Measurements from ENCODE around the gene ABCC6.
"Not testable (repeated sequence)": the region's sequence is repeated elsewhere in the genome, so short reads cannot be mapped to it uniquely, and the experiment has no call there.

Gene ABCC6

DNA sequence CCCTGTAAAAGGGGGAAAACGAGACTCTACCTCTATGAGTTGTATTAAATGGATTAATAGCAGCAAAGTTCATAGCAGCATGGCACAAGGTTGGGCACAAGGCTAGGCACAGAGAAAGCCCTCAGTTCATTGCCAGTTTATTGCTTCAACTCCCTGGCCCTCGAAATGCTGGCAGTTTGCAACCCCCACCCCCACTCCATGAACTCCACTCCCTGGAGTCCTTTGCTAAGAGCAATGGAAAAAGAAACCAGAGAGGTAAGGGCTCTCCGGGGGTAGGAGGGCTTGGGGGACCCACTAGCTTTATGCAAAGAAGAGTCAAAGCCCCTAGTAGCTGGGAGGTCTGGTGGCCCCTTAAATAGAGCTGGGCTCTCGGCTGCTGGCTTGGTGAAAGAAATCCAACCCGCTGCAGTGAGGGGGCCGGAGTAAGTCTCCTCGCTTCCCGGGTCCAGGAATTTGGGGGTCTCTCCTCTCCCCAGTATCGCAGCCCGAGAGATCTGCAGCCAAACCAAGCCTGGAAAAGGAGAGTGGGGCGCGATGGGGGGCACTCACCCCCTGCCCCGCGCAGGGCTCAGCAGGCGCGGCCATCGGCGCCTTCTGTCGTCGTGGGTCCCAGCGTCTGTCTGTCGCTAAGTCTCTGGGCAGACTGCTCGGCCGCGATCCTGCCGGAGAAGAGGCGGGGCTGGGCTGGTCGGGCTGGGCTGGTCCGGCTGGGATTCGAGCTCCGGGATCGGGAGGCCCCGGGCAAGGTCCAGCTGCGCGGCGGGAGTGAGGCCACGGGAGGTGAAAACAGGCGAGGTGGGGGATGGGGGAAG, at the start of gene ABCC6:
TSS of gene ABCC6 (minus strand) at position 645 of the 812 bp plus-strand sequence. CDS start at position 585, 60 bp downstream.
- H3K4me3 ChIP-seq (ENCODE audit: low read depth, low read length); DNase-seq (ENCODE audit: low read depth): not testable (repeated sequence)

- not testable (repeated sequence) for H3K4me3 ChIP-seq (ENCODE audit: low read depth, low read length); DNase-seq (ENCODE audit: low read depth)
Observed at GRCh38 chr16:16272573-16273221, 49.4 kb upstream of the ABCC6 start.

DNA sequence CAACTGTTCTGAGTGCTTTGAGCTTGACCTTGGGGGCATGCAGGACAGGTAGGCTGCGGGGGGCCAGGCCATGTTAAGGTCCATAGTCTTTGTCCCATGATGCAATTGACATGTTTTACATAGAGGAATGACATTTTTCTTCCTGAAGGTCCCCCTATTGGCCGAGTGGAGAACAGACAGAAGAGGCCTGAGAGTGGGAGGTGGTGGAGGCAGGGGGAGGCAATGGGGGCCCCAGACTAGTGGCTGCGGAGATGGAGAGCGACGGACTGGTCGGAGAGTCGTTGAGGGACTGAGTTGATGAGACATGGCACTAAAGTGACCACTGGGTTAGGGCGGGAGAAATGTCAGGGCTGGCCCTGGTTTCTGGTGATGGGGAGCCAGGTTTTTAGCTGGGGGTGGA, 48.4 kb upstream of the ABCC6 start:
- DNase-seq (ENCODE audit: low read depth); H3K4me3 ChIP-seq (ENCODE audit: low read depth, low read length): not testable (repeated sequence)

- not testable (repeated sequence) for H3K4me3 ChIP-seq (ENCODE audit: low read depth, low read length); DNase-seq (ENCODE audit: low read depth)
Observed at GRCh38 chr16:16268185-16268808, 45.0 kb upstream of the ABCC6 start.

- not testable (repeated sequence) for H3K4me3 ChIP-seq (ENCODE audit: low read depth, low read length); DNase-seq (ENCODE audit: low read depth)
Observed at GRCh38 chr16:16267708-16268107, 44.4 kb upstream of the ABCC6 start.

DNA sequence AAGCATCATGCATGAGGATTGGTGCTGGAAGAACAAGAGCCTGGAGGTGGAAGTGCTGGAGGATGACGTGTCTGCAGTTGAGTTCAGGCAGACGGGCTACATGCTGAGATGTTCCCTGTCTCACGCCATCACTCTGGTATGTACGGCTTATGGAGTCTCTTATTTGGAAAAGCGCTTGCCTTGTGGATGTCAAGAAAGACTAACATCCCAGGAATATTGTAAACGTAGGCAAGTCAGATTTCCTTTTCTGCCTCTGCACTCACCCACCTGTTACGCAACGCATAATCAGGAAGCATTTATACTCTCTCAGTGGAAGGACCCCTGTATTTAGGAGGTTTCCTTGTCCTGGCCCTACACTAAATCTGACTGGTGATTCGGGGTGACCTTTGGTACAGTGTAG, 41.8 kb upstream of the ABCC6 start:
- H3K4me3 ChIP-seq (ENCODE audit: low read depth, low read length); DNase-seq (ENCODE audit: low read depth): not testable (repeated sequence)

DNA sequence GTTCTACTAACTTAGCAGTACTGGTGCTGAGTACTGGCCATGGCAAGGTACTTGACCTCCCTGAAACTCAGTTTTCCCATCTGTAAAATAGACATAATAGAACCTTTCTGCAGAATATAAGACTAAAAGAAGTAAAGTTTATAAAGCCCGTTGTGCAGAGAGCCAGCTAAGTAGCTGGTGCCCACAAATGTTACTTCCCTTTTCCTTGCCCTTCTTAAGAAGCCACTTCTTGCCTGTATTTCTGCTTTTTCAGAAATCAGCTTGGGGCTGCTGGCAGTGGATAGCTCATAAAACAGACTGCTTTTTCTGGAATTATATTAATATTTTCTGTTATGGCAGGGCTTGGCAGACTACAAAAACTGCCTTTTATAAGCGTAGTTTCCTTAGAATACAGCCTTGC, 40.7 kb upstream of the ABCC6 start:
- DNase-seq (ENCODE audit: low read depth); H3K4me3 ChIP-seq (ENCODE audit: low read depth, low read length): not testable (repeated sequence)

DNA sequence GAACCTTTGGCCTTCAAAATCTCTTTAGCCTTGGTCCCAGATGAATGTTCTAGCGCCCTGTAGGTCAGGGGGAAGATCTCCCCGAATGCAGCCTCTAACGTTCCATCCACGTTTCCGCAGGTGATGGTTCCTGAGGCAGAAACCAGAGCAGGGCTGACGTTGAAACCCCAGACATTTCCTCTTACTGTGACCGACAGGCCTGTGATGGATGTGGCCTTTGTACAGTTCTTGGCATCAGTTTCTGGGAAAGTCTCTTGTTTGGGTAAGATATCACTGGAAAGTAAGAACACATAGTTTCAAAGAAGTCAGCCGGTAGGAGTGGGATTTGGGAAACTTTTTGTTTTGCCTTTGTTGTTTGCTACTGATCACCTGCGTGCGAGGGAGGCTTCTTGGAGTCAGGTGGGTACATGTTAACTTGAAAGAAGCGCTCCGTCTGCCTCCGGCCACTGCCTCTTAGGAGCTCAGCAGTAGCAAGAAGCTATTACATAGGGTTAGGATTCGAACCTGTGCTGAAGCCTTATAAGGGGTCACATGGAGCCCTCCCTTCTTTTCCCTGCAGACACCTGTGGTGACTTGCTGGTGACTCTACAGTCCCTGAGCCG, 39.8 kb upstream of the ABCC6 start:
- not testable (repeated sequence) for DNase-seq (ENCODE audit: low read depth)

GRCh38 chr16:16259971-16260370, 36.7 kb upstream of the ABCC6 start:
- H3K4me3 ChIP-seq (ENCODE audit: low read depth, low read length); DNase-seq (ENCODE audit: low read depth): not testable (repeated sequence)

More for the DNA sequence above, 39.8 kb upstream of the ABCC6 start:
- not testable (repeated sequence) for H3K4me3 ChIP-seq (ENCODE audit: low read depth, low read length)

GRCh38 chr16:16258822-16259221, 35.5 kb upstream of the ABCC6 start:
- not testable (repeated sequence) for DNase-seq (ENCODE audit: low read depth); H3K4me3 ChIP-seq (ENCODE audit: low read depth, low read length)

GRCh38 chr16:16257301-16257923, 34.1 kb upstream of the ABCC6 start:
- not testable (repeated sequence) for H3K4me3 ChIP-seq (ENCODE audit: low read depth, low read length); DNase-seq (ENCODE audit: low read depth)
- TF ChIP-seq, protein P1, sequence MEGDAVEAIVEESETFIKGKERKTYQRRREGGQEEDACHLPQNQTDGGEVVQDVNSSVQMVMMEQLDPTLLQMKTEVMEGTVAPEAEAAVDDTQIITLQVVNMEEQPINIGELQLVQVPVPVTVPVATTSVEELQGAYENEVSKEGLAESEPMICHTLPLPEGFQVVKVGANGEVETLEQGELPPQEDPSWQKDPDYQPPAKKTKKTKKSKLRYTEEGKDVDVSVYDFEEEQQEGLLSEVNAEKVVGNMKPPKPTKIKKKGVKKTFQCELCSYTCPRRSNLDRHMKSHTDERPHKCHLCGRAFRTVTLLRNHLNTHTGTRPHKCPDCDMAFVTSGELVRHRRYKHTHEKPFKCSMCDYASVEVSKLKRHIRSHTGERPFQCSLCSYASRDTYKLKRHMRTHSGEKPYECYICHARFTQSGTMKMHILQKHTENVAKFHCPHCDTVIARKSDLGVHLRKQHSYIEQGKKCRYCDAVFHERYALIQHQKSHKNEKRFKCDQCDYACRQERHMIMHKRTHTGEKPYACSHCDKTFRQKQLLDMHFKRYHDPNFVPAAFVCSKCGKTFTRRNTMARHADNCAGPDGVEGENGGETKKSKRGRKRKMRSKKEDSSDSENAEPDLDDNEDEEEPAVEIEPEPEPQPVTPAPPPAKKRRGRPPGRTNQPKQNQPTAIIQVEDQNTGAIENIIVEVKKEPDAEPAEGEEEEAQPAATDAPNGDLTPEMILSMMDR (IDR thresholded peaks at IDR 0.05; ENCODE audit: low read depth, low read length, missing control alignments): peak; percentile 33

DNA sequence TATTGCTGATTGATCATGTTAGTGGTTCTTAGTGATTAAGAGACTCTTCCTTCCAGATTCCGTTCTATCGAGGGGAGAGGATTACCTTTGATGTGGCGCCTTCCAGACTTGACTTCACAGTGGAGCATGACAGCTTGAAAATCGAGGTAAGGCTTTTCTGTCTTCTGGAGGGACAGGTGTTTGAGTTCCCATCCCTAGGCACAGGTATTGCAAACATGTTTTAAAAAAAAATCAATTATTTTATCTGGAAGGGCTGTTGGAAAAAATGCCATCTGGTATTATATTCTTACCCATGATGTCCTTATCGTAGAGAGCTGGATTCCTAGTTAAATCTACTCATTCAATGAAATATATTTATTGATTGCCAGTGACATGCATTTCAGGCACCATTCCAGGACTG, 29.1 kb upstream of the ABCC6 start:
- not testable (repeated sequence) for H3K4me3 ChIP-seq (ENCODE audit: low read depth, low read length); DNase-seq (ENCODE audit: low read depth)

DNA sequence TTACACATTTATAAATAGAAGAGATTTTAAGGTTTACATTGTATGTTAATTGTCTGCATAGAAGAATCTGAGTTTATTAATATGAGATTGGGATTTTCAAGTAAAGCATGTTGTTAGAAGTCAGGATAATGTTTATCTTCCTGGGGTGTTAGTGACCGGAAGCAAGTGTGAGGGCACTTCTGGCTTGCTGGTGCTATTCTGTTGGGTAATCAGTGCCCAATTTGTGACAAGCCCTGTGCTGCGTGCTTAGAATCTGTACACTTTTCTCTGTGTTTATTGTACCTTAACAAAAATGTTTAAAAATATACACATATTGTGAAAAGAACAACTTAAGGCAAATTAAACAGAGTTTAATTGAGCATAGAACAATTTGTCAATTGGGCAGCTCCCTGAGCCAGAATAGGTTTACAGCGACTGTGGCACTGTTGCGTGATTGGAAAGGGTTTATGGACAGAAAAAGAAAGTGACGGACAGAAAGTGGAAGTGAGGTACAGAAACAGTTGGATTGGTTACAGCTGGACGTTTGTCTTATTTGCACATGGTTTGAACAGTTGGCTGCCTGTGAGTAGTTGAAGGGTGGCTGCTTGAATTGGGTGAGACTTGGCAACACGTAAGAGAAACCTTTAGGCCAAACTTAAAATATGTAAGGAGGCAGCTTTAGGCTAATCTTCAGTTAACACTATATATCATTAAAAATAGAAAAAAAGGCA, 26.5 kb upstream of the ABCC6 start:
- not testable (repeated sequence) for DNase-seq (ENCODE audit: low read depth); H3K4me3 ChIP-seq (ENCODE audit: low read depth, low read length)

GRCh38 chr16:16247439-16247838, 24.1 kb upstream of the ABCC6 start:
- DNase-seq (ENCODE audit: low read depth); H3K4me3 ChIP-seq (ENCODE audit: low read depth, low read length): not testable (repeated sequence)

DNA sequence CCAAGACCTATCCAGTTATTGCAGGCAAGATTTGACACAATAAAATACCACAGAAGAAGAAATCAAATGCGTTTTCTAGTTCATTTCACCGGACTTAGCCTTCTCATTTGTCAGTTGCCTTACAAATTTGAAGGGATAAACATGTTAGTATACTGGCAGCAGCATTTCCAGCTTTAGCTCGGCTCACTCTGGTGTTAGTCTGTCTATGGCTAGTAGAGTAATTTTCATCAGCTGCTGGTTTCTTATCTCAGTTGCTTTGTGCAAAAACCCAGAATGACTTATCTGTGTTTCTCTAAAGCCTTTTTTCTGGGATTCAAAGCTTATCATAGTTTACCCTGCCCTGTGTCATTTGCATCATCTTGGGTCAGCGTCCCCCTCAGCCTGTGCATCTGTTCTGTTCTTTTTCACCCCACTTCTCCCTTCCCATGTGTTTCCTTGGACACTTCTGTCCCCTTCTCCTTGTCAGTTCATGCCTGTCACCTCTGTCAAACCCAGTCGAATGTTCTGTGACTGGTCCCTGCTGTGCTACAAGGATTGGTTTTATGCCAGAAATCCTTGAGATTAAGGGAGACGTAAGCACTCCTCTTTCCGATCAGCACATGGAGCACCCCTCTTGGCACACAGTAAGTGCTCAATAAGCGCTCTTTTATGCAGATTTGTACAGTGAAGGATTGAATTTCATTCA, 23.4 kb upstream of the ABCC6 start:
- not testable (repeated sequence) for H3K4me3 ChIP-seq (ENCODE audit: low read depth, low read length); DNase-seq (ENCODE audit: low read depth)

DNA sequence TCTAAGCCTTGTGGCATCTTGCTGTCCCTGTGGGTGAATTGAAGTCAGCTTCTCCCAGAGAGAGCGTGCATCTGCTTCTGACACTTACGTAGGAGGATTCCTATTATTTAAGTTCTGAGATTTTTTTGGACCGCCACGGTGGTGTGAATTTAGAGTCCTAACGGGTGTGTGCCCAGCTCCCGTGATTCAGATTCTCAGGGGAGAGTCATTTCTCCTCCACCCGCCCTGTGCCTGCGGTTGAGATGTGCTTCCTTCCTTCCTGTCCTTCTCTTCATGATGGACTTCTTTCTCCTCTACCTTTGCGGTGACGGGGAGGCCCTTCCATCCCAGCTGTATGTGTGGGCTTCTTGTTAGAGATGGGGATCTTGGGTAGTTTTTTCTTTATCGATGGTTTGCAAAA, 20.6 kb upstream of the ABCC6 start:
- H3K4me3 ChIP-seq (ENCODE audit: low read depth, low read length); DNase-seq (ENCODE audit: low read depth): not testable (repeated sequence)

Measured in GM12864 (cell line).